PC-3 (cell line): Measurements from ENCODE around the gene MANSC1. TPM values are rescaled to one million over a fixed set of nuclear protein-coding genes. Genes with fewer than 3 reads are reported as not detected.
"Not testable (repeated sequence)": the region's sequence is repeated elsewhere in the genome, so short reads cannot be mapped to it uniquely, and the experiment has no call there.

Source experiments
- ATAC-seq: fragments of 200-7000 bp; cut with Tn5 transposase; 2 replicates; pipeline ENCODE4 v1.9.1; 2020; ENCODE audit warnings: mild to moderate bottlenecking, moderate library complexity
- BruUV-seq: library from RNA; stranded (reverse); fragments of 400-500 nt; replicated peaks from 2 replicates; lab custom pipeline; 2021; lab: Mats Ljungman, UMichigan
- CTCF ChIA-PET: fragments of 300-600 bp; sonication (Branson Sonifier 250); formaldehyde crosslinking; loops from one replicate; lab custom pipeline; 2022; ENCODE audit warnings: antibody characterized with exemption; lab: Charles Lee
- POLR2A ChIA-PET: fragments of 300-600 bp; sonication (Branson Sonifier 250); formaldehyde crosslinking; loops from one replicate; lab custom pipeline; 2022; ENCODE audit warnings: antibody characterized with exemption; ENCODE audit not compliant: unreplicated experiment; lab: Charles Lee
- DNase-seq: peaks from one replicate; pipeline ENCODE4 v3.0.0-alpha.2; 2015
- H2AFZ ChIP-seq: fragments of 300-600 bp; sonication (generic); 2 replicates; pipeline ENCODE4 v1.6.0; 2016; ENCODE audit warnings: antibody characterized with exemption, low read length
- H3F3A ChIP-seq: fragments of 300-600 bp; sonication (generic); one replicate; pipeline ENCODE4 v1.6.0; 2017; ENCODE audit warnings: antibody characterized with exemption, low read length, control low read depth, mild to moderate bottlenecking; ENCODE audit not compliant: unreplicated experiment
- H3K27ac ChIP-seq: fragments of 300-600 bp; sonication (generic); 2 replicates; pipeline ENCODE4 v1.5.1; 2016; ENCODE audit warnings: mild to moderate bottlenecking, low read length
- H3K27me3 ChIP-seq: fragments of 300-600 bp; sonication (generic); 2 replicates; pipeline ENCODE4 v1.6.1; 2016; ENCODE audit warnings: low read length, mixed read lengths
- H3K36me3 ChIP-seq: fragments of 300-600 bp; sonication (generic); 2 replicates; pipeline ENCODE4 v1.6.1; 2016; ENCODE audit warnings: low read depth, mixed run types, low read length, mixed read lengths
- H3K4me1 ChIP-seq: fragments of 300-600 bp; sonication (generic); 2 replicates; pipeline ENCODE4 v1.5.1; 2016; ENCODE audit warnings: low read length; ENCODE audit not compliant: insufficient read depth
- H3K4me2 ChIP-seq: fragments of 300-600 bp; sonication (generic); 2 replicates; pipeline ENCODE4 v1.6.0; 2016; ENCODE audit warnings: low read length
- H3K4me3 ChIP-seq: fragments of 300-600 bp; sonication (generic); 2 replicates; pipeline ENCODE4 v1.5.1; 2016; ENCODE audit warnings: mild to moderate bottlenecking, low read length, mixed read lengths
- H3K79me2 ChIP-seq: fragments of 300-600 bp; sonication (generic); 2 replicates; pipeline ENCODE4 v1.6.1; 2017; ENCODE audit warnings: low read length, mixed read lengths
- H3K9ac ChIP-seq: fragments of 300-600 bp; sonication (generic); 2 replicates; pipeline ENCODE4 v1.6.0; 2016; ENCODE audit warnings: mild to moderate bottlenecking, low read length
- H3K9me2 ChIP-seq: fragments of 300-600 bp; sonication (generic); replicated peaks from 2 replicates; pipeline ENCODE4 v1.6.1; 2016; ENCODE audit warnings: mixed run types, low read length, mixed read lengths
- H3K9me3 ChIP-seq: fragments of 300-600 bp; sonication (generic); 2 replicates; pipeline ENCODE4 v1.6.1; 2016; ENCODE audit warnings: low read length, mixed read lengths
- H4K20me1 ChIP-seq: fragments of 300-600 bp; sonication (generic); 2 replicates; pipeline ENCODE4 v1.6.1; 2016; ENCODE audit warnings: low read length, mixed read lengths
- CTCF ChIP-seq: fragments of 300-600 bp; sonication (generic); conservative IDR thresholded peaks from 2 replicates; pipeline ENCODE4 v1.5.1; 2017; ENCODE audit warnings: antibody characterized with exemption, low read depth, mild to moderate bottlenecking, low read length
- EZH2 ChIP-seq: fragments of 300-600 bp; sonication (generic); IDR thresholded peaks from one replicate; pipeline ENCODE4 v1.6.1; 2017; ENCODE audit warnings: antibody characterized with exemption, mild to moderate bottlenecking, low read length; ENCODE audit not compliant: unreplicated experiment
- EZH2phosphoT487 ChIP-seq: fragments of 300-600 bp; sonication (generic); IDR thresholded peaks from 2 replicates; pipeline ENCODE4 v1.6.1; 2018; ENCODE audit warnings: mild to moderate bottlenecking, antibody characterized with exemption, low read length, borderline replicate concordance
- intact Hi-C: fragments of 100-400 bp; cut with micrococcal nuclease; formaldehyde crosslinking; loops from 2 replicates; pipeline ENCODE4 v1.9.0; 2023
- total RNA-seq: library from RNA; depleted of rRNA; stranded (reverse); fragments of >200 nt; gene quantifications from 2 replicates; pipeline ENCODE4 v1.2.3, GENCODE V29; 2014

Gene MANSC1
- total RNA-seq, 1 experiment from 2014 or later, result 2.8 TPM

GRCh38 chr12:12315838-12316237, 34.2 kb downstream of the MANSC1 start:
- ChIA-PET POLR2A (no interaction called here), CTCF (no interaction called here)
- Histone ChIP-seq H3K4me3 (no peak overlapping the region), H3K9me3 (no peaks in the 10 kb centered on the region), H3K27ac (no peak overlapping the region), H3K9ac (no peak overlapping the region), H3K79me2 (no peaks in the 10 kb centered on the region), H3K4me1 (no peaks in the 10 kb centered on the region), H3K9me2 (no peaks in the 10 kb centered on the region), H4K20me1 (no peaks in the 10 kb centered on the region), H3K4me2 (no peak overlapping the region), H3F3A (no peaks in the 10 kb centered on the region), H2AFZ (no peak overlapping the region), H3K36me3 (no peaks in the 10 kb centered on the region), H3K27me3 (no peaks in the 10 kb centered on the region)
- no TSS peak for BruUV-seq
- ATAC-seq (no peak), DNase-seq (no peak)
- intact Hi-C loops, result no loop called here
- TF ChIP-seq EZH2 (no peak), CTCF (no peak), EZH2phosphoT487 (no peak)

GRCh38 chr12:12310695-12311094, 39.3 kb downstream of the MANSC1 start:
- H3K9me2 ChIP-seq, POLR2A ChIA-PET, intact Hi-C loops, H3K4me3 ChIP-seq, BruUV-seq, H3K4me2 ChIP-seq, DNase-seq, H3K27me3 ChIP-seq, H3F3A ChIP-seq, H3K4me1 ChIP-seq, ATAC-seq, H2AFZ ChIP-seq, H4K20me1 ChIP-seq, H3K36me3 ChIP-seq, H3K79me2 ChIP-seq, H3K9ac ChIP-seq, H3K9me3 ChIP-seq, H3K27ac ChIP-seq: not testable (repeated sequence)
- CTCF ChIA-PET, result interaction anchor here (0.7 kb wide), 1 partner anchor 39 kb away, joined by 6 read pairs; no protein-coding TSS in a partner anchor

- Histone ChIP-seq H3K36me3 (no peaks in the 10 kb centered on the region), H3F3A (no peaks in the 10 kb centered on the region), H3K9ac (no peak overlapping the region), H4K20me1 (no peaks in the 10 kb centered on the region), H3K4me1 (no peaks in the 10 kb centered on the region), H3K4me3 (no peak overlapping the region), H2AFZ (no peak overlapping the region), H3K27me3 (no peaks in the 10 kb centered on the region), H3K9me3 (no peaks in the 10 kb centered on the region), H3K27ac (no peak overlapping the region), H3K4me2 (no peak overlapping the region), H3K79me2 (no peaks in the 10 kb centered on the region), H3K9me2 (no peaks in the 10 kb centered on the region)
- ChIA-PET POLR2A (no interaction called here), CTCF (no interaction called here)
- ATAC-seq (no peak), DNase-seq (no peak)
- TF ChIP-seq EZH2phosphoT487 (no peak), CTCF (no peak), EZH2 (no peak)
- no TSS peak for BruUV-seq
- intact Hi-C loops, result no loop called here
Measured at GRCh38 chr12:12305568-12306300, 44.3 kb downstream of the MANSC1 start.
